ENCODE measurements around the gene ANKFY1. TPM values are rescaled to one million over a fixed set of nuclear protein-coding genes. Genes with fewer than 3 reads are reported as not detected.
"Not testable (repeated sequence)": the region's sequence is repeated elsewhere in the genome, so short reads cannot be mapped to it uniquely, and the experiment has no call there.

The ANKFY1 gene
- polyA plus RNA-seq, 1 experiment = 38.8 TPM

- no peak for DNase-seq (ENCODE audit: low read depth, low spot score)
- Histone ChIP-seq H3K9me3 (ENCODE audit: control insufficient read depth, insufficient read depth, low read length) (no peaks in the 10 kb centered on the region), H3K4me3 (ENCODE audit: low read depth, low read length) (no peak overlapping the region), H3K27me3 (ENCODE audit: control insufficient read depth, insufficient read depth, low read length) (no peaks in the 10 kb centered on the region), H3K27ac (ENCODE audit: low read depth, low read length) (no peak overlapping the region)
- TF ChIP-seq, protein P1, sequence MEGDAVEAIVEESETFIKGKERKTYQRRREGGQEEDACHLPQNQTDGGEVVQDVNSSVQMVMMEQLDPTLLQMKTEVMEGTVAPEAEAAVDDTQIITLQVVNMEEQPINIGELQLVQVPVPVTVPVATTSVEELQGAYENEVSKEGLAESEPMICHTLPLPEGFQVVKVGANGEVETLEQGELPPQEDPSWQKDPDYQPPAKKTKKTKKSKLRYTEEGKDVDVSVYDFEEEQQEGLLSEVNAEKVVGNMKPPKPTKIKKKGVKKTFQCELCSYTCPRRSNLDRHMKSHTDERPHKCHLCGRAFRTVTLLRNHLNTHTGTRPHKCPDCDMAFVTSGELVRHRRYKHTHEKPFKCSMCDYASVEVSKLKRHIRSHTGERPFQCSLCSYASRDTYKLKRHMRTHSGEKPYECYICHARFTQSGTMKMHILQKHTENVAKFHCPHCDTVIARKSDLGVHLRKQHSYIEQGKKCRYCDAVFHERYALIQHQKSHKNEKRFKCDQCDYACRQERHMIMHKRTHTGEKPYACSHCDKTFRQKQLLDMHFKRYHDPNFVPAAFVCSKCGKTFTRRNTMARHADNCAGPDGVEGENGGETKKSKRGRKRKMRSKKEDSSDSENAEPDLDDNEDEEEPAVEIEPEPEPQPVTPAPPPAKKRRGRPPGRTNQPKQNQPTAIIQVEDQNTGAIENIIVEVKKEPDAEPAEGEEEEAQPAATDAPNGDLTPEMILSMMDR (IDR thresholded peaks at IDR 0.05; ENCODE audit: low read depth, low read length) = no peak
- CTCF ChIA-PET = no interaction called here
- POLR2A ChIA-PET = no interaction called here
These were observed 69.0 kb downstream of the ANKFY1 start for GRCh38 chr17:4194796-4195195.

DNA sequence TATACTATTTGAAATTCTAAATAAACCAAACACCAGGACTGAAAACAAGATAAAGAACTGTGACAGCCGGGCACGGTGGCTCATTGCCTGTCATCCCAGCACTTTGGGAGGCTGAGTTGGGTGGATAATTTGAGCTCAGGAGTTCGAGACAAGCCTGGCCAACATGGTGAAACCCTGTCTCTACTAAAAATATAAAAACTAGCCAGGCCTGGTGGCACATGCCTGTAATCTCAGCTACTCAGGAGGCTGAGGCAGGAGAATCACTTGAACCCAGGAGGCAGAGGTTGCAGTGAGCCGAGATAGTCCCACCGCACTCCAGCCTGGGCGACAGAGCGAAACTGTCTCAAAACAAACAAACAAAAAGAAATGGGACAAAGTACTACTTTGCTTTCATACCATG is 73.0 kb downstream of the ANKFY1 start:
- H3K9me3 ChIP-seq (ENCODE audit: control insufficient read depth, insufficient read depth, low read length); H3K27me3 ChIP-seq (ENCODE audit: control insufficient read depth, insufficient read depth, low read length); H3K4me3 ChIP-seq (ENCODE audit: low read depth, low read length); H3K27ac ChIP-seq (ENCODE audit: low read depth, low read length); POLR2A ChIA-PET; DNase-seq (ENCODE audit: low read depth, low spot score): not testable (repeated sequence)
- CTCF ChIA-PET = interaction anchor here (1.1 kb wide), 1 partner anchor 9 kb away, joined by 4 read pairs; no protein-coding TSS in a partner anchor

DNA sequence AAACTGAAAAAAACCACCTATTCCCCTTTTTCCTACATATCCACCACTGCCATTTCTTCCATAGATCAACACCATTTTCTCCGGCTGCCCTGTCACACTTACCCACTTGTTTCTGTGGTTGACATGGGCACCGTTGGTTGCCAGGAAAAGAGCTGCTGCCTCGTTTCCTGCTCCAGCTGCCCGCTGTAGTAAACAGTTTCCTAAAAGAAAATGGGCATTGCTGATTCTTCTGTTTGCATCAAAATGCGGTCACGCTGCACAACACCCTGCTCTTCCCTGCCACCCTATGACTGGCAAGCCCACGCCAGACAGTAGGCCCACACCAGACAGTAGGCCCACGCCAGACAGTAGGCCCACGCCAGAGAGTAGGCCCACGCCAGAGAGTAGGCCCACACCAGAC is 74.5 kb downstream of the ANKFY1 start:
- POLR2A ChIA-PET = no interaction called here
- no peaks in the 10 kb centered on the region for H3K27me3 ChIP-seq (ENCODE audit: control insufficient read depth, insufficient read depth, low read length)
- TF ChIP-seq, protein P1 (IDR thresholded peaks at IDR 0.05; ENCODE audit: low read depth, low read length) = no peak
- CTCF ChIA-PET = no interaction called here
- no peak overlapping the region for H3K27ac ChIP-seq (ENCODE audit: low read depth, low read length)
- DNase-seq (ENCODE audit: low read depth, low spot score) = no peak
- no peaks in the 10 kb centered on the region for H3K9me3 ChIP-seq (ENCODE audit: control insufficient read depth, insufficient read depth, low read length)
- H3K4me3 ChIP-seq (ENCODE audit: low read depth, low read length) = no peak overlapping the region

GRCh38 chr17:4188076-4188475 is 75.7 kb downstream of the ANKFY1 start:
- DNase-seq (ENCODE audit: low read depth, low spot score) = no peak
- Histone ChIP-seq H3K4me3 (ENCODE audit: low read depth, low read length) (no peak overlapping the region), H3K27me3 (ENCODE audit: control insufficient read depth, insufficient read depth, low read length) (no peaks in the 10 kb centered on the region), H3K9me3 (ENCODE audit: control insufficient read depth, insufficient read depth, low read length) (no peaks in the 10 kb centered on the region), H3K27ac (ENCODE audit: low read depth, low read length) (no peak overlapping the region)
- CTCF ChIA-PET = interaction anchor here (1.9 kb wide), 1 partner anchor 12 kb away, joined by 8 read pairs; no protein-coding TSS in a partner anchor
- TF ChIP-seq, protein P1 (IDR thresholded peaks at IDR 0.05; ENCODE audit: low read depth, low read length) = no peak
- POLR2A ChIA-PET = no interaction called here

DNA sequence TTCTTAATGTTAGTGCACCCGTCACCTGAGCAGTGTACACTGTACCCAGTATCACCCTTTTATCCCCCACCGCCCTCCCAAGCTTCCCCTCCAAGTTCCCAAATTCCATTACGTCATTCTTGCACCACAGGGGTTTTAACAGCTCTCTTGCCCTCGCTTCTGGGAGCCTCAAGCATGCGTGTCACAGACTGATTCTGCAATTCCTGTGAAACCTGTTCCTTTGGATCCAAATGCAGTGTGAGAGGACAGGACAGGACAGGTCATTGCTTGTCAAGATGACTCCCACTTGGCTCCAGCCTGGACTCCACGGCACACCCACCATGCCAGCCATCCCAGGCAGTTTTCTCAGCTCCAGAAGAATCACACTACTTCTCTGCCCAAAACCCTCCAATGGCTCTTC is 76.7 kb downstream of the ANKFY1 start:
- ChIA-PET POLR2A (no interaction called here), CTCF (interaction anchor here (1.9 kb wide), 1 partner anchor 13 kb away, joined by 8 read pairs; no protein-coding TSS in a partner anchor)
- TF ChIP-seq, protein P1 (IDR thresholded peaks at IDR 0.05; ENCODE audit: low read depth, low read length) = no peak
- Histone ChIP-seq H3K27ac (ENCODE audit: low read depth, low read length) (no peak overlapping the region), H3K27me3 (ENCODE audit: control insufficient read depth, insufficient read depth, low read length) (no peaks in the 10 kb centered on the region), H3K4me3 (ENCODE audit: low read depth, low read length) (no peak overlapping the region), H3K9me3 (ENCODE audit: control insufficient read depth, insufficient read depth, low read length) (no peaks in the 10 kb centered on the region)
- no peak for DNase-seq (ENCODE audit: low read depth, low spot score)
